T follicular helper cell (primary cell): ENCODE data around the gene KIF11.
"Not testable (repeated sequence)": the region's sequence is repeated elsewhere in the genome, so short reads cannot be mapped to it uniquely, and the experiment has no call there.

Experiments used
- DNase-seq: peaks from one replicate; pipeline ENCODE4 v3.0.0-alpha.2; 2020; ENCODE audit warnings: low read depth
- total RNA-seq, 2 experiments: gene quantifications; one replicate each; lab custom pipeline; 2026; lab: John Stamatoyannopoulos, UW

KIF11 gene
- total RNA-seq: 3.6 to 5.0 reads per million in 2 experiments

DNA sequence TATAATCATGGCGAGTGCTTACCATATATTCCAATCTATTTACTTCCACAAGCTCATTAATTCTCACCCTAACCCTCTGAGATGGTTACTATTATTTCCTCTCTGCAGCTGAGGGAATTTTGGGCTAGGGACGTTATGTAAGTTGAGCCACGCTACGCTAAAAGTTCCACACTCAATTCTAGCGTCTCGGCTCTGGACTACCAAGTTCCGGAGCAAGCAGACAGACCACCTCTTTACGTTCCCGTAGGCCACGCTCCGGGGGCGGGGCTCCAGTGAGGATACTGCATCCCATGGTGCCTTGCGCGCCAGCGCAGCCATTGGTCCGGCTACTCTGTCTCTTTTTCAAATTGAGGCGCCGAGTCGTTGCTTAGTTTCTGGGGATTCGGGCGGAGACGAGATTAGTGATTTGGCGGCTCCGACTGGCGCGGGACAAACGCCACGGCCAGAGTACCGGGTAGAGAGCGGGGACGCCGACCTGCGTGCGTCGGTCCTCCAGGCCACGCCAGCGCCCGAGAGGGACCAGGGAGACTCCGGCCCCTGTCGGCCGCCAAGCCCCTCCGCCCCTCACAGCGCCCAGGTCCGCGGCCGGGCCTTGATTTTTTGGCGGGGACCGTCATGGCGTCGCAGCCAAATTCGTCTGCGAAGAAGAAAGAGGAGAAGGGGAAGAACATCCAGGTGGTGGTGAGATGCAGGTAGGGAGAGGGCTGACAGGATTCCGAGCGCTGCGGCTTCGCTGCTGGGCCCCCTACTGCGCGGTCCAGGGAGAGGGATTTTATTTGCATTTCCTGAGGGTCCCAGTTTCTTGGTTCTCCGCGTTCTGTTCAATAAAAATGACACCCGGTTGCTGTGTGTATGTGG is at the start of gene KIF11:
Gene KIF11, plus strand, starts transcription at position 370 of the 858 bp plus-strand sequence. Its CDS starts 246 bp downstream, at position 616.
- DNase-seq: peak; percentile 93

GRCh38 chr10:92544296-92544695 is 48.6 kb upstream of the KIF11 start:
- DNase-seq: no peak

DNA sequence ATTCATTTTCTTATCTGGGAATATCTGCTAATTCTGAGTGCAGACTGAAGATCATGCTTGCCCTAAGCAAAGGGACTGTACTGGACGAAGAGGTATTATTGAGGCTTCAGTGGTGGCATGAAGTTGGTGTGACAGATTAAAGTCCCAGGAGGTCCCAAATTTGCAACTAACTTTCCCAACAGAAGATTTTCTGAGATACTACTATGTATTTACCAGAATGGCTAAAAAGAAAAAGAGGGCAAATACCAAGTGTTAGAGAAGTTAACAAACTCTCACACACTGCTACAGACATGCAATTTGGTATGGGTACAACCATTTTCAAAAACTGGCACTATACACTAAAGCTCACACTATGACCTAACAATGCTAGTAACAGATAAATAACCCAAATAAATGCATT is 47.4 kb upstream of the KIF11 start:
- no peak for DNase-seq

- DNase-seq: no peak
Observed at GRCh38 chr10:92547676-92548075, 45.3 kb upstream of the KIF11 start.

- DNase-seq: no peak
Observed at GRCh38 chr10:92550924-92551323, 42.0 kb upstream of the KIF11 start.

GRCh38 chr10:92552310-92552709 is 40.6 kb upstream of the KIF11 start:
- DNase-seq: no peak

- DNase-seq: no peak
Observed at GRCh38 chr10:92553959-92554358, 39.0 kb upstream of the KIF11 start.

GRCh38 chr10:92559046-92559445 is 33.9 kb upstream of the KIF11 start:
- DNase-seq: no peak

GRCh38 chr10:92562424-92562823 is 30.5 kb upstream of the KIF11 start:
- DNase-seq: no peak

DNA sequence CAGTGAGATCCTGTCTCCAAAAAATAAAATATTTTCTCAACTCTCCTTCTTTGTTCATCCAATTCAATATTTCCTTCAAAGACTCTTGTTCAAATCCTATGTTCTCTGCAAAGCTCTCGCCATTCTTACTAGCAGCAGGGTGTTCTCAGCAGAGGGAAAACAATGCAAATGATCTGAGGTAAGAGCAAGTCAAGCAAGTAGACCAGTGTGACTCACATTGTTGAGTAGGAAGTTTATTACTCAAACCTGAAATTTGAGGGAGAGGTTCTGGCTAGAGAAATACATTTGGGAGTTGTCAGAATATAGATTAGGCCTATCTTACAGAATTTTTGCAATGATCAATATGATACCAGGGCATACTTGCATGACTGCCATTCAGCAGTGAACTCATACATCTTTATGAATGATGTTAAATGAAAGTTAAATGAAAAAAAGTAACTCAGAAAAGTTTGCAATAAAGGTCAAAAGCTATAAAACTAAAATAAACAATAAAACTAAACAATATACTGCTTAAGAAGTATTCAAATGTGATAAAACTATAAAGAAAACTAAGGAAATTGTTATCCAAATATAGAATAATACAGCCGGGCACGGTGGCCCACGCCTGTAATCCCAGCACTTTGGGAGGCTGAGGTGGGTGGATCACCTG is 24.9 kb upstream of the KIF11 start:
- DNase-seq: no peak

- no peak for DNase-seq
Observed at GRCh38 chr10:92569071-92569470, 23.9 kb upstream of the KIF11 start.

- DNase-seq: not testable (repeated sequence)
Observed at GRCh38 chr10:92569663-92570062, 23.3 kb upstream of the KIF11 start.

DNA sequence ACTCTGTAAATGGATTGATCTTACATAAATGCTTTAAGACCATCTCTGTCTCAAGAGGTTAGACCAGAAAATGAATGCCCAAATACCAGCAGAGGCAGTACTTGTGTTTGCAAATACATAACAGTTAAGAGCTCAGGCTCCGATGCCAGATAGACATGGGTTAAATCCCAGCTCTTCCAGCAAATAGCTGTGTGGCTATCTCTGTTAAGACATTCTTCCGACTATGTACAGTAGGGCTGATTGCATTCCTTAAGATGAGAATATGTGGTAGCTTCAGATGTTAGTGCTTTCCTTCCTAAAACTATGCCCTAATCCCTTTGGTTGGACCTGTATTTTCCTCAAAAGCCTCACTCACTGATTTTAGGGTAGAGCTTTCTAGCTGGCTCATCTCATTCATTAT is 21.3 kb upstream of the KIF11 start:
- no peak for DNase-seq

GRCh38 chr10:92572362-92573090 is 20.4 kb upstream of the KIF11 start:
- DNase-seq: no peak

GRCh38 chr10:92573091-92573797 is 19.7 kb upstream of the KIF11 start:
- DNase-seq: no peak

DNA sequence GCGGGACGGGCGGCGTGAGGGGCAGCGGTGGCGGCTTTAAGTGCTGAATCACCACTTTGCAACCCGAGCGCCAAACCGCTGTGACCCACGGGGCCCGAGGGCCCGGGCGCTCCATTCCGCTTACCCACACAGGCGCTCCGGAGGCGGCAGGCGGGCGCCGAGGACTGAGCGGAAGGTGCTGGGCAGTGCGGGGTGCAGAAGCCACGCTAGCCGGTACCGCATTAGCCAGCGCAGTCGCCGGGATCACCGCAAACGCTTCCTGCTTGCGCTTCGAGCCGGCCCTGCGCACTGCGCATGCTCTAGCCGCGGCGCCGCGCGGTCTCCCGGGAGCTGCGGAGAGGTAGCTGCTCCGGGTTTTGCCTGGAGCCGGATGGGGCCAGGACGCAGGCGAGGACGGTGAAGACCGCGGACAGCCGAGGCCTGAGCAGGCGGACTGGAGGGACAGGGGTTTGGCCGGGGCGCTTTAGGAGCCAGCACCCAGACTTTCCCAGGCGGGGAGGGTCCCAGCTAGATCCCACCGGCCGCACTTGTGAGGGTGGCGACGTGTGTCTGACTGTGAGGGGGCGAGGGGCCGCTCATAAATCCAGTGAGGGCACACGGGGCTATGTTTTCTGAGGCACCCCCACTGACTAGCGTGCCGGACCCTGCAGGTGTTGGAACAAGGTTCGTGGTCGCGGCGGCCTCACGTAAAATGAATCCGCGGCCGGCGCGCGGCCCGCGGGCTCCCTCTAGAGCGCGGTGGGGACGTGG is 19.0 kb upstream of the KIF11 start, which contains the start of gene IDE:
Gene IDE, minus strand, starts transcription at position 296 of the 750 bp plus-strand sequence. Its CDS starts 74 bp downstream, at position 222.
- peak; percentile 64 for DNase-seq

DNA sequence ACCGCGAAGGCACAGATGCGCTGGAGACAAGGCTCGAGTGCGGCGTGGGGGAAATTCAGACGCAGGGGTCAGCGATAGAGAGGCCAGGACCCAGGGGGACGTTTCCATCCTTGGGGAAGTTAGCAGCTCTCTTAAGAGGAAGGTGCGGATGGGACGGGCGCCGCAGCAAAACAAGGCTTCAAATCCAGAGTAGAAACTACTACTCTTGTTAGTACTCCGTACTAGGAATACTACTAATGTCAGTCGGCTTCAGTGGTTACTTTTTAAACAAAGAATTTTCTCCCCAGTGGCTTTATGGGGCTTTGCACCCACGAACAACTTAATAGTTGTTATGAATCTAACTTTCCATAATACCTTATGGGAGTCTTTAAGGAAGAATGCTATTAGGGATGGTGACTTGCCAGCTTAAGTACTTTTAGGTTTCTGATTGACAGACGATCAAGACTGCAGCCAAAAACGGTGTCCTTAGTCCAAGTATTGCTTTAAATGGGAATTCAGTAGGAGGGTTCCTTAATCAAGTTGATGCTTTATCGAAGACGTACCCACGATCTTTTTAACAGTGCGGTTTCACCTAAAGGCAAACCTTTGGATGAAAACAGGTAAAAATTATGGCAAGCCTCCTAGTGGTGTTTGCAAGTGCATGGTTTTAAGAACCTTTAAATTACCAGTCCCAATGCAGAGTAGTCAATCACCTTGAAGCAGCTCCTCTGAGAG is 18.2 kb upstream of the KIF11 start:
- DNase-seq: no peak

DNA sequence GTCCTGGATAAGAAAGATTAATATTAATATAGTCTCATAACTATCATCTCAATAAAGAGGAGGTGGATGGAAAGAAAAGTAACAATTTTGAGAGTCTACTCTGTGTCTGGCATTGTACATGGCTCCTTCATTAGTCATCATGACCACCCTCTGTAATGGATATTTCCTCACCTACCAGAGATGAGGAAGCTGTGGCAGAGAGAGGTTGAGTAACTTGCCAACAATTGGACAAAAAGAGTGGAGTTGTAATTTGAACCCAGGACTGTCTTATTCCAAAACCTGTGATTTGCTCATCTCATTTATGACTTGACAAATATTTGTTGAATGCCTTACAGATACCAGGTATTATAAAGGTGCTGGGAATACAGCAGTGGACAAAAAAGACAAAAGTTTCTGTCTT is 17.0 kb upstream of the KIF11 start:
- DNase-seq: no peak

GRCh38 chr10:92582347-92582746 is 10.6 kb upstream of the KIF11 start:
- not testable (repeated sequence) for DNase-seq
